ENCODE data around the gene TGOLN2. TPM values are rescaled to one million over a fixed set of nuclear protein-coding genes. Genes with fewer than 3 reads are reported as not detected.

Gene TGOLN2
- total RNA-seq, 1 donor from 2014 or later: 79.7 TPM

- H3K27me3 Mint-ChIP-seq (ENCODE audit: low read depth): no peaks in the 10 kb centered on the region
- H3K4me3 Mint-ChIP-seq (ENCODE audit: unreplicated experiment): no peak overlapping the region
- no peaks in the 10 kb centered on the region for H3K36me3 Mint-ChIP-seq (ENCODE audit: low read depth)
- peaks cover 52% of the 10 kb centered on the region for H3K4me1 Mint-ChIP-seq (ENCODE audit: low read depth)
- DNase-seq (ENCODE audit: low spot score): no peak
- peak overlapping the region; percentile 96 for H3K27ac Mint-ChIP-seq (ENCODE audit: unreplicated experiment)
- no peaks in the 10 kb centered on the region for H3K9me3 Mint-ChIP-seq (ENCODE audit: low read depth)
- no peak for TF ChIP-seq CTCF (IDR thresholded peaks at IDR 0.05)
These were observed 51.1 kb downstream of the TGOLN2 start for GRCh38 chr2:85276571-85277118.

- H3K27me3 Mint-ChIP-seq (ENCODE audit: low read depth): no peaks in the 10 kb centered on the region
- H3K4me1 Mint-ChIP-seq (ENCODE audit: low read depth): peaks cover 55% of the 10 kb centered on the region
- H3K4me3 Mint-ChIP-seq (ENCODE audit: unreplicated experiment): no peak overlapping the region
- no peaks in the 10 kb centered on the region for H3K9me3 Mint-ChIP-seq (ENCODE audit: low read depth)
- H3K27ac Mint-ChIP-seq (ENCODE audit: unreplicated experiment): peak overlapping the region; percentile 9
- no peak for TF ChIP-seq CTCF (IDR thresholded peaks at IDR 0.05)
- no peaks in the 10 kb centered on the region for H3K36me3 Mint-ChIP-seq (ENCODE audit: low read depth)
- DNase-seq (ENCODE audit: low spot score): no peak
These were observed 51.7 kb downstream of the TGOLN2 start for GRCh38 chr2:85275984-85276540.

GRCh38 chr2:85273738-85274731 lies 53.8 kb downstream of the TGOLN2 start:
- H3K9me3 Mint-ChIP-seq (ENCODE audit: low read depth): no peaks in the 10 kb centered on the region
- peaks cover 65% of the 10 kb centered on the region for H3K4me1 Mint-ChIP-seq (ENCODE audit: low read depth)
- H3K36me3 Mint-ChIP-seq (ENCODE audit: low read depth): no peaks in the 10 kb centered on the region
- TF ChIP-seq CTCF (IDR thresholded peaks at IDR 0.05): no peak
- no peak overlapping the region for H3K4me3 Mint-ChIP-seq (ENCODE audit: unreplicated experiment)
- no peaks in the 10 kb centered on the region for H3K27me3 Mint-ChIP-seq (ENCODE audit: low read depth)
- H3K27ac Mint-ChIP-seq (ENCODE audit: unreplicated experiment): peak overlapping the region; percentile 36
- no peak for DNase-seq (ENCODE audit: low spot score)

- no peak for TF ChIP-seq CTCF (IDR thresholded peaks at IDR 0.05)
- no peak overlapping the region for H3K4me3 Mint-ChIP-seq (ENCODE audit: unreplicated experiment)
- H3K9me3 Mint-ChIP-seq (ENCODE audit: low read depth): no peaks in the 10 kb centered on the region
- peak overlapping the region; percentile 32 for H3K27ac Mint-ChIP-seq (ENCODE audit: unreplicated experiment)
- no peaks in the 10 kb centered on the region for H3K36me3 Mint-ChIP-seq (ENCODE audit: low read depth)
- DNase-seq (ENCODE audit: low spot score): no peak
- H3K4me1 Mint-ChIP-seq (ENCODE audit: low read depth): peaks cover 51% of the 10 kb centered on the region
- H3K27me3 Mint-ChIP-seq (ENCODE audit: low read depth): no peaks in the 10 kb centered on the region
These were observed 55.4 kb downstream of the TGOLN2 start for GRCh38 chr2:85272357-85272756.

- Mint-ChIP-seq H3K9me3 (ENCODE audit: low read depth) (no peaks in the 10 kb centered on the region), H3K27ac (ENCODE audit: unreplicated experiment) (peak overlapping the region; percentile 70), H3K27me3 (ENCODE audit: low read depth) (no peaks in the 10 kb centered on the region), H3K36me3 (ENCODE audit: low read depth) (no peaks in the 10 kb centered on the region), H3K4me3 (ENCODE audit: unreplicated experiment) (no peak overlapping the region), H3K4me1 (ENCODE audit: low read depth) (peaks cover 52% of the 10 kb centered on the region)
- TF ChIP-seq CTCF (IDR thresholded peaks at IDR 0.05): no peak
- peak; percentile 38 for DNase-seq (ENCODE audit: low spot score)
These were observed 57.8 kb downstream of the TGOLN2 start for GRCh38 chr2:85269959-85270358.

All from chondrocyte (in vitro differentiated cells).